Glutamatergic neuron (in vitro differentiated cells): ENCODE data around the gene ITGB4. TPM values are rescaled to one million over a fixed set of nuclear protein-coding genes. Genes with fewer than 3 reads are reported as not detected.

ENCODE experiments used
- DNase-seq: peaks from one replicate; pipeline ENCODE4 v3.0.0; 2022
- H3K27ac Mint-ChIP-seq: one replicate; pipeline ENCODE4 v1.8.0; 2020; ENCODE audit warnings: mild to moderate bottlenecking, mixed read lengths, inconsistent platforms; ENCODE audit not compliant: unreplicated experiment
- H3K27me3 Mint-ChIP-seq: one replicate; pipeline ENCODE4 v1.8.0; 2020; ENCODE audit warnings: mild to moderate bottlenecking, moderate library complexity, mixed read lengths, inconsistent platforms; ENCODE audit not compliant: unreplicated experiment
- H3K36me3 Mint-ChIP-seq: one replicate; pipeline ENCODE4 v1.8.0; 2020; ENCODE audit warnings: mild to moderate bottlenecking, mixed read lengths, inconsistent platforms; ENCODE audit not compliant: unreplicated experiment
- H3K4me1 Mint-ChIP-seq: one replicate; pipeline ENCODE4 v1.8.0; 2020; ENCODE audit warnings: mild to moderate bottlenecking, low read depth, mixed read lengths, inconsistent platforms; ENCODE audit not compliant: unreplicated experiment
- H3K4me3 Mint-ChIP-seq: one replicate; pipeline ENCODE4 v1.8.0; 2020; ENCODE audit warnings: mild to moderate bottlenecking, mixed read lengths, inconsistent platforms; ENCODE audit not compliant: unreplicated experiment
- H3K9me3 Mint-ChIP-seq: one replicate; pipeline ENCODE4 v1.8.0; 2020; ENCODE audit warnings: mild to moderate bottlenecking, moderate library complexity, mixed read lengths, inconsistent platforms; ENCODE audit not compliant: unreplicated experiment
- total RNA-seq: library from RNA; stranded (reverse); fragmentation: NEBNext Ultra II Directional; extraction: Animal tissue kit (Norgen Biotek cat#: 25700); gene quantifications from one replicate; pipeline ENCODE4 v1.2.1, GENCODE V29; 2021; ENCODE audit not compliant: unreplicated experiment
- TF ChIP-seq, protein P1 (sequence below): fragments of 200-600 bp; sonication (generic); IDR thresholded peaks from one replicate; pipeline ENCODE4 v1.5.0; 2021; ENCODE audit not compliant: partially characterized antibody, unreplicated experiment

ITGB4 gene
- total RNA-seq, 1 donor from 2014 or later, result not detected

GRCh38 chr17:75783069-75783783 is 62.0 kb downstream of the ITGB4 start:
- Mint-ChIP-seq H3K27ac (peak overlapping the region; percentile 96), H3K36me3 (peaks cover 8% of the 10 kb centered on the region), H3K27me3 (peaks cover 5% of the 10 kb centered on the region), H3K4me3 (peak overlapping the region; percentile 86), H3K9me3 (peaks cover 11% of the 10 kb centered on the region), H3K4me1 (peaks cover 18% of the 10 kb centered on the region)
- no peak for DNase-seq
- TF ChIP-seq, protein P1, sequence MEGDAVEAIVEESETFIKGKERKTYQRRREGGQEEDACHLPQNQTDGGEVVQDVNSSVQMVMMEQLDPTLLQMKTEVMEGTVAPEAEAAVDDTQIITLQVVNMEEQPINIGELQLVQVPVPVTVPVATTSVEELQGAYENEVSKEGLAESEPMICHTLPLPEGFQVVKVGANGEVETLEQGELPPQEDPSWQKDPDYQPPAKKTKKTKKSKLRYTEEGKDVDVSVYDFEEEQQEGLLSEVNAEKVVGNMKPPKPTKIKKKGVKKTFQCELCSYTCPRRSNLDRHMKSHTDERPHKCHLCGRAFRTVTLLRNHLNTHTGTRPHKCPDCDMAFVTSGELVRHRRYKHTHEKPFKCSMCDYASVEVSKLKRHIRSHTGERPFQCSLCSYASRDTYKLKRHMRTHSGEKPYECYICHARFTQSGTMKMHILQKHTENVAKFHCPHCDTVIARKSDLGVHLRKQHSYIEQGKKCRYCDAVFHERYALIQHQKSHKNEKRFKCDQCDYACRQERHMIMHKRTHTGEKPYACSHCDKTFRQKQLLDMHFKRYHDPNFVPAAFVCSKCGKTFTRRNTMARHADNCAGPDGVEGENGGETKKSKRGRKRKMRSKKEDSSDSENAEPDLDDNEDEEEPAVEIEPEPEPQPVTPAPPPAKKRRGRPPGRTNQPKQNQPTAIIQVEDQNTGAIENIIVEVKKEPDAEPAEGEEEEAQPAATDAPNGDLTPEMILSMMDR, result peak; percentile 77

- peaks cover 6% of the 10 kb centered on the region for H3K9me3 Mint-ChIP-seq
- peak overlapping the region; percentile 96 for H3K27ac Mint-ChIP-seq
- peaks cover 4% of the 10 kb centered on the region for H3K36me3 Mint-ChIP-seq
- H3K4me1 Mint-ChIP-seq, result peaks cover 18% of the 10 kb centered on the region
- H3K27me3 Mint-ChIP-seq, result peaks cover 5% of the 10 kb centered on the region
- no peak for DNase-seq
- peak overlapping the region; percentile 86 for H3K4me3 Mint-ChIP-seq
- TF ChIP-seq, protein P1, result no peak
Observed at GRCh38 chr17:75783803-75784472, 62.7 kb downstream of the ITGB4 start.

DNA sequence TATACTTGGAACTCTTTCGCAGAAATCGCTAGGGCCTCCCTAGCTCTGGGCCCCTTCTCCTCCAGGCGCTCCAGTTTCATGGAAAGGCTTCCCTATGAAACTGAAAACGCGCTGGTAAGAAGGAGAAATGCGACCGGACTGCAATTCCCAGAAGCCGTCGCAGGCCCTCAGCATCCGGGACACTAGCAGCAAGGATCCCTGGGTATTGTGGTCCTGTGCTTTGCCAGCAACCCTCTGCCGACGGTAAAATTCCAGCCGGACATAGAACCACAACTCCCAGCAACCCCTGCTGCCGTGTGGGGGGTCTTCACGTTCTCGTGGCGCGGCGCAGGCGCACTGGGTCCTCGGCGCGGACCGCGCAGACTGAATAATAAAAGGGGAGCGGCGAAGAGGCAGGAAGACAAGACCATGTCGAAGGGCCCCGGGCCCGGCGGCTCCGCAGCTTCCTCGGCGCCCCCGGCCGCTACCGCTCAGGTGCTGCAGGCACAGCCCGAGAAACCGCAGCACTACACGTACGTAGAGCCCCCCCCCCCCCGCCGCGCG is 63.3 kb downstream of the ITGB4 start, which contains the start of gene UNK:
Gene UNK (plus strand): TSS at position 334 of the 543 bp plus-strand sequence. CDS start 75 bp downstream, at position 409.
- Mint-ChIP-seq H3K27ac (peak within 1 kb of the TSS; percentile 96), H3K4me1 (peaks cover 18% of the 10 kb centered on the region), H3K36me3 (peaks cover 3% of the 10 kb centered on the region), H3K27me3 (peaks cover 5% of the 10 kb centered on the region), H3K9me3 (peaks cover 5% of the 10 kb centered on the region), H3K4me3 (peak within 1 kb of the TSS; percentile 86)
- TF ChIP-seq, protein P1, result no peak
- DNase-seq, result peak; percentile 93

GRCh38 chr17:75785016-75785890 is 64.0 kb downstream of the ITGB4 start:
- Mint-ChIP-seq H3K9me3 (no peaks in the 10 kb centered on the region), H3K27ac (peak overlapping the region; percentile 96), H3K27me3 (no peaks in the 10 kb centered on the region), H3K36me3 (no peaks in the 10 kb centered on the region), H3K4me3 (peak overlapping the region; percentile 86), H3K4me1 (peaks cover 12% of the 10 kb centered on the region)
- DNase-seq, result peak; percentile 88
- TF ChIP-seq, protein P1, result no peak
